DMS114 treated with DMSO at 0.1 percent for 48 hours (cell line): ENCODE results near the gene ORC2.

ENCODE experiments used
- DNase-seq: peaks from one replicate; lab custom pipeline; 2025; ENCODE audit not compliant: unreplicated experiment; lab: John Stamatoyannopoulos, UW

ORC2 gene

DNA sequence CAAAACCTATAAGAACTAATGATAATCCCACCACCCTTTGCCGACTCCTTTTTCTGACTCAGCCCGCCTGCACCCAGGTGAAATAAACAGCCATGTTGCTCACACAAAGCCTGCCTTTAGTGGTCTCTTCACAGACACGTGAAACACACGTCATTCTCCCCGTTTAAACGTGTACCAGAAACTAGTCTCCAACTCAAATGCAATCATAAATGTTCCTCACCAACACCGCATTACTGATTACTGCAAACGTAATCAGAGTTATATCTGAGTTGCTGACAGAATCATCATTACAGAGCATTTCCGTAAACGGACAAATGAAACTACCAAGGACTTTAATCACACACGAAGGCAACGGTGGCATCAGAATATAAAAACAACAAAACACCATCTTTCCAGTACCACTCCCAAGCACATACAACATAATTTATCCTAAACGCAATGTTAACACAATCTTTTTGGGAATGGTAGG lies 100.9 kb downstream of the ORC2 start:
- DNase-seq, result peak; percentile 26

DNA sequence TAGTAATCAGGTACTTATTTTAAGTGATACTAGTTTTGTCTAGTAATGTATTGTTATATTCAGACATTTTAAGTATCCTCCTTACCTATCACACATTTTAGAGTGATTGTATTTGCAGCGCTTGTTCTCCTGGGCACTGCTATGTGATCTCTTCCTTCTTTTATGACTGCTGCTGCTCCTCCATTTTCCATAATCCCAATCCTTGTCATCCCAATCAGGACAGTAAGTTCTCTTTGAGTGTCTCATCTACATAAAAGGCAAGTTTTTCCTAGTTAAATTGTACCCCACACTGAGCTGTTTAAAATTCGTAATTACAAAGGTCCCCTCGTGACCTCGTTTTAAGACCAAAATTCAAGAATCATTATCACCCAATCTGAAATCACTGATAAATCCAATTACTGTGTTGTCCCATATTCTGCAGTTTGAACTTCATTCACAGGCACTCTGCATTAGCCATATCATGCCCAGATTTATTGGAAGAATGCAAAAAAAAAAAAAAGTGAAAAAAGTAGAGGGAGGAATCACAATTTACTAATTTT lies 101.8 kb downstream of the ORC2 start:
- no peak for DNase-seq

GRCh38 chr2:200860092-200860795 lies 103.2 kb downstream of the ORC2 start:
- no peak for DNase-seq
